ENCODE data around the gene EML6. TPM values are rescaled to one million over a fixed set of nuclear protein-coding genes. Genes with fewer than 3 reads are reported as not detected.

EML6 gene
- total and polyA plus RNA-seq, 2 of the 8 experiments (the other 6 are each of a cell fraction or from before 2014, with no cell fraction given): 1.2 to 1.6 TPM

GRCh38 chr2:54941248-54941984 is 218.0 kb downstream of the EML6 start (continued):
- TF ChIP-seq CHD7 (IDR thresholded peaks at IDR 0.05; ENCODE audit: insufficient replicate concordance, low read length): no peak
- no peak for TF ChIP-seq POU5F1 (IDR thresholded peaks at IDR 0.05; ENCODE audit: low read depth, low read length)
- no peak for TF ChIP-seq TEAD4 (IDR thresholded peaks at IDR 0.05; ENCODE audit: low read depth, low read length)
- no peak for TF ChIP-seq SAP30 (IDR thresholded peaks at IDR 0.05; ENCODE audit: insufficient read depth, insufficient replicate concordance, low read length)
- no peak for TF ChIP-seq POLR2AphosphoS5 (IDR thresholded peaks at IDR 0.05; ENCODE audit: low read depth, low read length)
- TF ChIP-seq RNF2 (IDR thresholded peaks at IDR 0.05; ENCODE audit: borderline replicate concordance, low read depth, low read length, missing control alignments, poor library complexity, severe bottlenecking): no peak
- TF ChIP-seq CEBPB (IDR thresholded peaks at IDR 0.05; ENCODE audit: low read depth, low read length): no peak
- TF ChIP-seq CHD1 (IDR thresholded peaks at IDR 0.05; ENCODE audit: low read depth, low read length): no peak
- TF ChIP-seq EGR1 (IDR thresholded peaks at IDR 0.05; ENCODE audit: borderline replicate concordance, low read depth, low read length): no peak
- TF ChIP-seq MAFK (IDR thresholded peaks at IDR 0.05; ENCODE audit: low read depth, low read length): no peak
